ENCODE measurements around the gene TXNDC16. TPM values are rescaled to one million over a fixed set of nuclear protein-coding genes. Genes with fewer than 3 reads are reported as not detected.

TXNDC16 gene
- total and polyA plus RNA-seq, 2 donors from 2014 or later, result 2.6 to 7.3 TPM

DNA sequence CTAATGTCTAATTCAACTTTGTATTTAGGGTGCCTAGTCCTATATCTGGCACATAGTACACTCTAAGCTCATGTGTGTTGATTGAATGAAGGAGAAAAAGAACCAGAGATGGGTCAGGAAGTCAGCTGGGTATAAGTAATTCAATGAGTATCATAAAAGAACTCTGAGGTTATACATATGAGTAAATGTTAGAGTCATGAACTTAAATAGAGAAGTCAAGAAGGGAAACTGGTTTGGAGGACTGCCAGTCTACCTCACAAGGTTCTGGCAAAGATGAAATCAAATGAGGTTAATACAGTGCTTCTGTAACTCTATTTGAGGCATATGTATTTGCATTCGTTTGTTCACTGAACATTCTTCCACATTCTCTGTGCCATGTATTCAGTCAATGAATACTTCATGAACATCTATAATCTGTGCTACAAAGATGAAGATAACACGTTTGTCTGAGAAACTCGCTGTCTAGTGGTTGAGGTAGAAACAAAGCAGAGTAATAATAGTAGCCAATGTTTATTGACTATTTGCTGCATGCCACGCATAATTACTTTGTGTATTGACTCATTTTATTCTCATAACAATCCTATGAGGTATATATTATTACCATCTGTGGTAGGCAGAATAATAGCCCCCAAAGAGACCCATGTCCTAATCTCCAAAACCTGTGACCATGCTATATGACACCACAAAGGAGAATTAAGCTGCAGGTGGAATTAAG, 149.3 kb downstream of the TXNDC16 start:
- intact Hi-C loops (cut with DNase I), result no loop called here
- H3K27me3 ChIP-seq (ENCODE audit: control insufficient read depth, insufficient read depth, low read length), result no peaks in the 10 kb centered on the region
- no peak overlapping the region for H3K4me3 ChIP-seq (ENCODE audit: low read length in 3 of 3)
- peaks cover 0 to 8% (median 2%) of the 10 kb centered on the region in 3 donors for H3K4me1 ChIP-seq (ENCODE audit: control insufficient read depth in 2 of 3, insufficient read depth in 2 of 3, low read depth in 1 of 3, low read length in 3 of 3)
- FAIRE-seq (no peak), DNase-seq (no peak)
- H3K9me3 ChIP-seq (ENCODE audit: control insufficient read depth in 2 of 3, insufficient read depth in 1 of 3, low read length in 3 of 3), result no peaks in the 10 kb centered on the region
- no peak overlapping the region for H3K27ac ChIP-seq (ENCODE audit: low read depth in 2 of 2, low read length in 2 of 2)
- H3K9ac ChIP-seq (ENCODE audit: low read length in 3 of 3), result no peak overlapping the region
- H3K36me3 ChIP-seq (ENCODE audit: control insufficient read depth in 2 of 3, insufficient read depth in 3 of 3, low read length in 3 of 3), result no peaks in the 10 kb centered on the region
- TF ChIP-seq, protein P1, sequence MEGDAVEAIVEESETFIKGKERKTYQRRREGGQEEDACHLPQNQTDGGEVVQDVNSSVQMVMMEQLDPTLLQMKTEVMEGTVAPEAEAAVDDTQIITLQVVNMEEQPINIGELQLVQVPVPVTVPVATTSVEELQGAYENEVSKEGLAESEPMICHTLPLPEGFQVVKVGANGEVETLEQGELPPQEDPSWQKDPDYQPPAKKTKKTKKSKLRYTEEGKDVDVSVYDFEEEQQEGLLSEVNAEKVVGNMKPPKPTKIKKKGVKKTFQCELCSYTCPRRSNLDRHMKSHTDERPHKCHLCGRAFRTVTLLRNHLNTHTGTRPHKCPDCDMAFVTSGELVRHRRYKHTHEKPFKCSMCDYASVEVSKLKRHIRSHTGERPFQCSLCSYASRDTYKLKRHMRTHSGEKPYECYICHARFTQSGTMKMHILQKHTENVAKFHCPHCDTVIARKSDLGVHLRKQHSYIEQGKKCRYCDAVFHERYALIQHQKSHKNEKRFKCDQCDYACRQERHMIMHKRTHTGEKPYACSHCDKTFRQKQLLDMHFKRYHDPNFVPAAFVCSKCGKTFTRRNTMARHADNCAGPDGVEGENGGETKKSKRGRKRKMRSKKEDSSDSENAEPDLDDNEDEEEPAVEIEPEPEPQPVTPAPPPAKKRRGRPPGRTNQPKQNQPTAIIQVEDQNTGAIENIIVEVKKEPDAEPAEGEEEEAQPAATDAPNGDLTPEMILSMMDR (IDR thresholded peaks at IDR 0.05; ENCODE audit: borderline replicate concordance, extremely low read depth, insufficient read depth), result no peak

DNA sequence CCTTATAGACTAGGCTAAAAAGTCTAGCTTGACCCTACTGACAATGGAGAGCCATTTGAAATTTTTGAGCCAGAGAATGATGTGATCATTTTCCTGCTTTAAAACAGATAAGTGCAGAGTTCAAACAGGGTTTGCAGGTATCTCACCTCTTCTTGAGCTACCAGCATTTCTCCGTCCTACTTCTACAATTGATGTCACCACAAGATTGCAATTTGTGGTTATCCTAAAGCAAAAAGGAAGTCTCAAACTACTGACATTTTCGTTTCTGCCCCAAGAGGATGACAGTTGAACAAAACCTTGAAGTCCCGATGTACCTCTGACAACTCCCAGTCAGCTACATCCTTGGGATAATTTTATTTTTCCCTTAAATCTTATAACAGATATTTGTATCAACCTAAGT, 151.5 kb downstream of the TXNDC16 start:
- intact Hi-C loops (cut with DNase I), result no loop called here
- H3K27ac ChIP-seq (ENCODE audit: low read depth in 2 of 2, low read length in 2 of 2), result peak overlapping the region; percentile 57 to 76
- DNase-seq (no peak), FAIRE-seq (no peak)
- no peaks in the 10 kb centered on the region for H3K36me3 ChIP-seq (ENCODE audit: control insufficient read depth in 2 of 3, insufficient read depth in 3 of 3, low read length in 3 of 3)
- TF ChIP-seq, protein P1 (IDR thresholded peaks at IDR 0.05; ENCODE audit: borderline replicate concordance, extremely low read depth, insufficient read depth), result no peak
- H3K9me3 ChIP-seq (ENCODE audit: control insufficient read depth in 2 of 3, insufficient read depth in 1 of 3, low read length in 3 of 3), result no peaks in the 10 kb centered on the region
- H3K27me3 ChIP-seq (ENCODE audit: control insufficient read depth, insufficient read depth, low read length), result no peaks in the 10 kb centered on the region
- no peak overlapping the region for H3K9ac ChIP-seq (ENCODE audit: low read length in 3 of 3)
- H3K4me1 ChIP-seq (ENCODE audit: control insufficient read depth in 2 of 3, insufficient read depth in 2 of 3, low read depth in 1 of 3, low read length in 3 of 3), result peaks cover 0 to 8% (median 2%) of the 10 kb centered on the region in 3 donors
- H3K4me3 ChIP-seq (ENCODE audit: low read length in 3 of 3), result peak overlapping the region in 1 of 3 donors; percentile 45

DNA sequence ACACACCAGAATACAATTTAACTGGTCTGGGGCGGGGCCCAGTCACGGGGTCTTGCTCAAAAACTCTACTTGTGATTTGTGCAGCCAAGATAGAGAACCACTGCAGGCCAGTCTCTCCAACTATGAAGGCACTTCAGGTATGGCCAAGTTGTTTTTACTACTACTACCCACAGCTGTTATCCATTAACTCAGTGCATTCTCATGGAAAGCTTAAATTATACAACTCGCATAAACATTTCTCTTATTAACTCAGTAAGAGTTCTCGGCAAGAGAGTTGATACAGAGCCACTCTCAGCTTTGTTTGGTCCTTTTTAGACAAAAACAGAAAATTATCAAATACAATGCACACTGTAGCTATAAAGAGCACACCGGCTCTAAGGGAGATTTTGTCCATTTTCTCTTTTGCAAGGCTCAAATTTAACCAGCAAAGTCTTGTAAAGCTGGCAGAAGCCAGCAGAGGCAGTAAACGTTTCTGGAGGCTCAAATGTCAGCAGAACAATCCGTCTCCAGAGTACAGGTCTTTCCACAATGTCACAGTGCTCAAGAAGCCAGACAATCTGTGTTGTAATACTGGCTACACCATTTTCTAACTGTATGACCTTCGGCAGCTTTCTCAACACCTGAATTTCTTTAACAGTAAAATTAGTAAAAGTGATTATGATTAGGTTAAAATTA, 152.2 kb downstream of the TXNDC16 start:
- TF ChIP-seq, protein P1 (IDR thresholded peaks at IDR 0.05; ENCODE audit: borderline replicate concordance, extremely low read depth, insufficient read depth), result peak; percentile 20
- intact Hi-C loops (cut with DNase I), result no loop called here
- Histone ChIP-seq H3K27ac (ENCODE audit: low read depth in 2 of 2, low read length in 2 of 2) (peak overlapping the region; percentile 57 to 76), H3K9ac (ENCODE audit: low read length in 3 of 3) (no peak overlapping the region), H3K27me3 (ENCODE audit: control insufficient read depth, insufficient read depth, low read length) (no peaks in the 10 kb centered on the region), H3K36me3 (ENCODE audit: control insufficient read depth in 2 of 3, insufficient read depth in 3 of 3, low read length in 3 of 3) (no peaks in the 10 kb centered on the region), H3K9me3 (ENCODE audit: control insufficient read depth in 2 of 3, insufficient read depth in 1 of 3, low read length in 3 of 3) (no peaks in the 10 kb centered on the region), H3K4me1 (ENCODE audit: control insufficient read depth in 2 of 3, insufficient read depth in 2 of 3, low read depth in 1 of 3, low read length in 3 of 3) (peaks cover 0 to 8% (median 2%) of the 10 kb centered on the region in 3 donors), H3K4me3 (ENCODE audit: low read length in 3 of 3) (peak overlapping the region in 2 of 3 donors; percentile 45 to 49)
- FAIRE-seq (no peak), DNase-seq (peak in 4 of 5 donors; percentile 57 to 88 (median 76))
